WTC11 (cell line): ENCODE results near the gene LTBP2. TPM values are rescaled to one million over a fixed set of nuclear protein-coding genes. Genes with fewer than 3 reads are reported as not detected.

Experiments used
- ATAC-seq: fragments of 200-7000 bp; cut with Tn5 transposase; 2 replicates; pipeline ENCODE4 v1.10.0; 2021; ENCODE audit warnings: mild to moderate bottlenecking, moderate library complexity
- CTCF ChIA-PET: fragments of 300-600 bp; sonication (Branson Sonifier 250); formaldehyde crosslinking; loops from one replicate; lab custom pipeline; 2021; ENCODE audit warnings: antibody characterized with exemption; lab: Charles Lee
- POLR2A ChIA-PET: fragments of 350-600 bp; sonication (Branson Sonifier 250); formaldehyde crosslinking; loops from one replicate; lab custom pipeline; 2021; ENCODE audit warnings: antibody characterized with exemption; lab: Charles Lee
- DNase-seq: peaks from one replicate; pipeline ENCODE4 v3.0.0; 2021; ENCODE audit warnings: low spot score
- H3K27ac Mint-ChIP-seq: 2 replicates; pipeline ENCODE4 v1.8.0; 2021; ENCODE audit warnings: mixed read lengths
- H3K27me3 Mint-ChIP-seq: 2 replicates; pipeline ENCODE4 v1.8.0; 2021; ENCODE audit warnings: low read depth, mild to moderate bottlenecking, moderate library complexity, mixed read lengths
- H3K36me3 Mint-ChIP-seq: 2 replicates; pipeline ENCODE4 v1.8.0; 2021; ENCODE audit warnings: mixed read lengths
- H3K4me1 Mint-ChIP-seq: 2 replicates; pipeline ENCODE4 v1.8.0; 2022; ENCODE audit warnings: mixed read lengths
- H3K4me3 Mint-ChIP-seq: 2 replicates; pipeline ENCODE4 v1.8.0; 2021; ENCODE audit warnings: mild to moderate bottlenecking, moderate library complexity, mixed read lengths
- H3K9me3 Mint-ChIP-seq: 2 replicates; pipeline ENCODE4 v1.8.0; 2021; ENCODE audit warnings: mixed read lengths
- CBFB ChIP-seq: sonication (generic); formaldehyde crosslinking; IDR thresholded peaks from 2 replicates; pipeline ENCODE4 v1.8.1; 2022; ENCODE audit warnings: mild to moderate bottlenecking, low read depth, missing genetic modification reagents
- CDX4 ChIP-seq: fragments of 250-450 bp; sonication (Bioruptor Pico); IDR thresholded peaks from 2 replicates; pipeline ENCODE4 v1.9.0; 2021; ENCODE audit warnings: moderate library complexity, mild to moderate bottlenecking, inconsistent platforms, borderline replicate concordance
- ESRRA ChIP-seq: sonication (generic); formaldehyde crosslinking; IDR thresholded peaks from 2 replicates; pipeline ENCODE4 v1.8.1; 2022; ENCODE audit warnings: mild to moderate bottlenecking, missing genetic modification reagents, borderline replicate concordance
- FOXP1 ChIP-seq: sonication (generic); formaldehyde crosslinking; IDR thresholded peaks from 2 replicates; pipeline ENCODE4 v1.8.0; 2022; ENCODE audit warnings: missing genetic modification reagents, mild to moderate bottlenecking, moderate library complexity, borderline replicate concordance
- JAZF1 ChIP-seq: fragments of 250-450 bp; sonication (Bioruptor Pico); IDR thresholded peaks from 2 replicates; pipeline ENCODE4 v1.9.0; 2021; ENCODE audit warnings: moderate library complexity, mild to moderate bottlenecking, inconsistent platforms
- NFATC4 ChIP-seq: fragments of 250-450 bp; sonication (Bioruptor Pico); IDR thresholded peaks from 2 replicates; pipeline ENCODE4 v1.9.0; 2021; ENCODE audit warnings: mild to moderate bottlenecking
- NFE2L1 ChIP-seq: sonication (generic); formaldehyde crosslinking; IDR thresholded peaks from 2 replicates; pipeline ENCODE4 v1.8.1; 2023; ENCODE audit warnings: missing genetic modification reagents
- NFYB ChIP-seq: sonication (generic); formaldehyde crosslinking; conservative IDR thresholded peaks from 2 replicates; pipeline ENCODE4 v1.8.0; 2022; ENCODE audit warnings: low read depth, missing genetic modification reagents
- NR1H2 ChIP-seq: sonication (generic); formaldehyde crosslinking; IDR thresholded peaks from 2 replicates; pipeline ENCODE4 v1.9.0; 2021; ENCODE audit warnings: mild to moderate bottlenecking, moderate library complexity, missing genetic modification reagents
- PREB ChIP-seq: sonication (generic); formaldehyde crosslinking; IDR thresholded peaks from 2 replicates; pipeline ENCODE4 v1.8.1; 2022; ENCODE audit warnings: mild to moderate bottlenecking, missing genetic modification reagents, moderate library complexity, borderline replicate concordance
- SOX15 ChIP-seq: fragments of 250-450 bp; sonication (Bioruptor Pico); IDR thresholded peaks from 2 replicates; pipeline ENCODE4 v1.9.0; 2021; ENCODE audit warnings: mild to moderate bottlenecking
- SP1 ChIP-seq: sonication (generic); formaldehyde crosslinking; conservative IDR thresholded peaks from 2 replicates; pipeline ENCODE4 v1.8.1; 2022; ENCODE audit warnings: missing genetic modification reagents
- TCF7 ChIP-seq: sonication (generic); formaldehyde crosslinking; IDR thresholded peaks from 2 replicates; pipeline ENCODE4 v1.8.0; 2022; ENCODE audit warnings: mild to moderate bottlenecking, low read depth, missing genetic modification reagents, moderate library complexity
- TEAD4 ChIP-seq: sonication (generic); formaldehyde crosslinking; IDR thresholded peaks from 2 replicates; pipeline ENCODE4 v1.8.0; 2022; ENCODE audit warnings: mild to moderate bottlenecking, missing genetic modification reagents
- TP53 ChIP-seq: sonication (generic); formaldehyde crosslinking; IDR thresholded peaks from 2 replicates; pipeline ENCODE4 v1.8.1; 2023; ENCODE audit warnings: mild to moderate bottlenecking, missing genetic modification reagents
- USF1 ChIP-seq: sonication (generic); formaldehyde crosslinking; IDR thresholded peaks from 2 replicates; pipeline ENCODE4 v1.8.0; 2022; ENCODE audit warnings: mild to moderate bottlenecking, missing genetic modification reagents
- ZBTB21 ChIP-seq: sonication (generic); formaldehyde crosslinking; IDR thresholded peaks from 2 replicates; pipeline ENCODE4 v1.8.1; 2023; ENCODE audit warnings: mild to moderate bottlenecking, missing genetic modification reagents, borderline replicate concordance
- ZNF219 ChIP-seq: sonication (generic); formaldehyde crosslinking; IDR thresholded peaks from 2 replicates; pipeline ENCODE4 v1.8.0; 2023; ENCODE audit warnings: missing genetic modification reagents, mild to moderate bottlenecking, borderline replicate concordance
- ZNF281 ChIP-seq: sonication (generic); formaldehyde crosslinking; IDR thresholded peaks from 2 replicates; pipeline ENCODE4 v1.8.0; 2023; ENCODE audit warnings: mild to moderate bottlenecking, missing genetic modification reagents
- ZNF416 ChIP-seq: fragments of 250-450 bp; sonication (Bioruptor Pico); IDR thresholded peaks from 2 replicates; pipeline ENCODE4 v1.9.0; 2021; ENCODE audit warnings: mild to moderate bottlenecking, inconsistent platforms
- ZNF532 ChIP-seq: fragments of 250-450 bp; sonication (Bioruptor Pico); IDR thresholded peaks from 2 replicates; pipeline ENCODE4 v1.9.0; 2021; ENCODE audit warnings: mild to moderate bottlenecking, borderline replicate concordance
- total RNA-seq: library from RNA; stranded (reverse); gene quantifications from 3 replicates; pipeline ENCODE4 v1.2.3, GENCODE V29; 2021

Gene LTBP2
- total RNA-seq, 1 experiment from 2014 or later: 1.2 TPM

- H3K27me3 Mint-ChIP-seq: peaks cover 19% of the 10 kb centered on the region
These were observed 6.4 kb downstream of the LTBP2 start for GRCh38 chr14:74605531-74606223.

GRCh38 chr14:74604911-74605310, 7.1 kb downstream of the LTBP2 start:
- CTCF ChIA-PET: interaction anchor here (2.4 kb wide), 1 partner anchor 32 kb away, joined by 16 read pairs; no protein-coding TSS in a partner anchor
- POLR2A ChIA-PET: no interaction called here
- Mint-ChIP-seq H3K9me3 (no peaks in the 10 kb centered on the region), H3K36me3 (no peaks in the 10 kb centered on the region), H3K27me3 (peaks cover 11% of the 10 kb centered on the region), H3K4me3 (no peak overlapping the region), H3K27ac (no peak overlapping the region), H3K4me1 (0 out of 2 replicates have a peak, but pooled peaks cover 4% of the 10 kb centered on the region)
- no peak for DNase-seq
- ATAC-seq: no peak
- TF ChIP-seq ESRRA: no peak
- TF ChIP-seq FOXP1: no peak
- no peak for TF ChIP-seq ZBTB21 (CRISPR knock-in tag)
- no peak for TF ChIP-seq USF1 (CRISPR knock-in tag)
- TF ChIP-seq CDX4 (CRISPR knock-in tag): no peak
- no peak for TF ChIP-seq ZNF416 (CRISPR knock-in tag)
- TF ChIP-seq ZNF532 (CRISPR knock-in tag): no peak
- no peak for TF ChIP-seq JAZF1
- no peak for TF ChIP-seq NFE2L1 (CRISPR knock-in tag)
- TF ChIP-seq NFYB: no peak
- no peak for TF ChIP-seq ZNF281 (CRISPR knock-in tag)
- no peak for TF ChIP-seq CBFB (CRISPR knock-in tag)
- no peak for TF ChIP-seq TP53 (CRISPR knock-in tag)

More at GRCh38 chr14:74605531-74606223, 6.4 kb downstream of the LTBP2 start:
- ATAC-seq (no peak), DNase-seq (no peak)
- no peak overlapping the region for H3K27ac Mint-ChIP-seq
- H3K4me1 Mint-ChIP-seq: peaks cover 6% of the 10 kb centered on the region; the same call in 1 of the 2 replicates
- POLR2A ChIA-PET: no interaction called here
- no peaks in the 10 kb centered on the region for H3K9me3 Mint-ChIP-seq
- H3K4me3 Mint-ChIP-seq: no peak overlapping the region
- H3K36me3 Mint-ChIP-seq: no peaks in the 10 kb centered on the region
- CTCF ChIA-PET: interaction anchor here (2.4 kb wide), 1 partner anchor 32 kb away, joined by 16 read pairs; no protein-coding TSS in a partner anchor
- TF ChIP-seq TEAD4 (CRISPR knock-in tag): no peak
- no peak for TF ChIP-seq NFATC4 (CRISPR knock-in tag)
- TF ChIP-seq ZNF281 (CRISPR knock-in tag): no peak
- no peak for TF ChIP-seq PREB (CRISPR knock-in tag)
- no peak for TF ChIP-seq SOX15 (CRISPR knock-in tag)
- TF ChIP-seq SP1 (CRISPR knock-in tag): no peak
- no peak for TF ChIP-seq NR1H2 (CRISPR knock-in tag)
- TF ChIP-seq TCF7 (CRISPR knock-in tag): no peak
- no peak for TF ChIP-seq ZNF219 (CRISPR knock-in tag)
- TF ChIP-seq TP53 (CRISPR knock-in tag): no peak
